GM18867 (cell line): Measurements from ENCODE around the gene VSTM4.

Source experiments
- ATAC-seq: cut with Tn5 transposase; IDR thresholded peaks from one replicate; pipeline ENCODE4 v1.9.1; 2021; ENCODE audit warnings: mild to moderate bottlenecking, moderate library complexity; ENCODE audit not compliant: unreplicated experiment

VSTM4 gene

GRCh38 chr10:48981310-48981907 lies 133.9 kb downstream of the VSTM4 start:
- ATAC-seq: no peak

GRCh38 chr10:48978318-48978717 lies 137.0 kb downstream of the VSTM4 start:
- no peak for ATAC-seq

GRCh38 chr10:48976196-48976595 lies 139.1 kb downstream of the VSTM4 start:
- ATAC-seq: no peak

- no peak for ATAC-seq
These were observed 140.7 kb downstream of the VSTM4 start for GRCh38 chr10:48974510-48975156.

- no peak for ATAC-seq
These were observed 142.3 kb downstream of the VSTM4 start for GRCh38 chr10:48973065-48973464.

GRCh38 chr10:48970654-48971053 lies 144.7 kb downstream of the VSTM4 start:
- no peak for ATAC-seq

GRCh38 chr10:48970046-48970445 lies 145.3 kb downstream of the VSTM4 start:
- ATAC-seq: no peak

- no peak for ATAC-seq
These were observed 147.3 kb downstream of the VSTM4 start for GRCh38 chr10:48968036-48968435.

- no peak for ATAC-seq
These were observed 149.9 kb downstream of the VSTM4 start for GRCh38 chr10:48965460-48965859.
